CD4-positive, alpha-beta T cell treated with Interleukin-21 for 1 hour (primary cell): ENCODE data around the gene FXR1.

Experiments
- DNase-seq: peaks from one replicate; pipeline ENCODE4 v3.0.0-alpha.2; 2020

Gene FXR1

GRCh38 chr3:181009225-181009624, 96.8 kb downstream of the FXR1 start:
- DNase-seq, result no peak

- DNase-seq, result no peak
Observed at GRCh38 chr3:181017690-181018089, 105.2 kb downstream of the FXR1 start.

- DNase-seq, result no peak
Observed at GRCh38 chr3:181025204-181025603, 112.7 kb downstream of the FXR1 start.

GRCh38 chr3:181030948-181031347, 118.5 kb downstream of the FXR1 start:
- no peak for DNase-seq
